Panc1 (cell line): ENCODE results near the gene TRIM22. TPM values are rescaled to one million over a fixed set of nuclear protein-coding genes. Genes with fewer than 3 reads are reported as not detected.

ENCODE experiments used
- ATAC-seq: fragments of 200-7000 bp; cut with Tn5 transposase; 2 replicates; pipeline ENCODE4 v1.9.1; 2020; ENCODE audit warnings: mild to moderate bottlenecking, moderate library complexity
- BruUV-seq: library from RNA; stranded (reverse); fragments of 400-500 nt; replicated peaks from 2 replicates; lab custom pipeline; 2021; lab: Mats Ljungman, UMichigan
- CTCF ChIA-PET: fragments of 300-600 bp; sonication (Branson Sonifier 250); formaldehyde crosslinking; loops from one replicate; lab custom pipeline; 2022; ENCODE audit warnings: antibody characterized with exemption; lab: Charles Lee
- POLR2A ChIA-PET: fragments of 300-600 bp; sonication (Branson Sonifier 250); formaldehyde crosslinking; loops from one replicate; lab custom pipeline; 2022; ENCODE audit warnings: antibody characterized with exemption; lab: Charles Lee
- DNase-seq: peaks from one replicate; pipeline ENCODE4 v3.0.0-alpha.2; 2010; ENCODE audit warnings: low read depth, low spot score
- H3K27ac ChIP-seq: 2 replicates; pipeline ENCODE4 v1.5.1; 2011; ENCODE audit warnings: mild to moderate bottlenecking, low read length, inconsistent platforms
- H3K27me3 ChIP-seq: fragments of 200-500 bp; sonication (Bioruptor generic); 2 replicates; pipeline ENCODE4 v1.6.0; 2014; ENCODE audit warnings: low read length, inconsistent platforms; ENCODE audit not compliant: control insufficient read depth, insufficient read depth
- H3K36me3 ChIP-seq: fragments of 200-500 bp; sonication (Bioruptor generic); 2 replicates; pipeline ENCODE4 v1.5.1; 2014; ENCODE audit warnings: inconsistent platforms, mild to moderate bottlenecking, low read length, moderate library complexity; ENCODE audit not compliant: control insufficient read depth, insufficient read depth
- H3K4me1 ChIP-seq: 2 replicates; pipeline ENCODE4 v1.5.1; 2011; ENCODE audit warnings: inconsistent platforms, mild to moderate bottlenecking, low read length, moderate library complexity; ENCODE audit not compliant: control insufficient read depth, insufficient read depth
- H3K4me3 ChIP-seq, 2 experiments: 2 replicates each; pipeline ENCODE4 v1.5.1; 2011 to 2012; ENCODE audit warnings: low read depth in 2 of 2, low read length in 2 of 2, mild to moderate bottlenecking in 2 of 2, inconsistent platforms in 1 of 2, moderate library complexity in 1 of 2
- H3K9me3 ChIP-seq: fragments of 200-500 bp; sonication (Bioruptor generic); 2 replicates; pipeline ENCODE4 v1.5.1; 2014; ENCODE audit warnings: low read depth, mild to moderate bottlenecking, inconsistent platforms, low read length, moderate library complexity; ENCODE audit not compliant: control insufficient read depth, insufficient read depth
- CTCF ChIP-seq: fragments of 450-650 bp; IDR thresholded peaks from 2 replicates; pipeline ENCODE4 v1.5.1; 2017; ENCODE audit warnings: mild to moderate bottlenecking
- POLR2AphosphoS5 ChIP-seq: IDR thresholded peaks from 2 replicates; pipeline ENCODE4 v1.6.1; 2012; ENCODE audit warnings: mild to moderate bottlenecking, low read depth, low read length, moderate library complexity
- REST ChIP-seq, 2 experiments: IDR thresholded peaks; 2 replicates each; pipeline ENCODE4 v1.6.1; 2011 to 2012; ENCODE audit warnings: low read depth in 2 of 2, control low read depth in 1 of 2, low read length in 1 of 2, mild to moderate bottlenecking in 1 of 2, moderate library complexity in 1 of 2; ENCODE audit not compliant: insufficient read depth in 1 of 2
- SIN3A ChIP-seq: IDR thresholded peaks from 2 replicates; pipeline ENCODE4 v1.6.1; 2012; ENCODE audit warnings: low read depth, mild to moderate bottlenecking, low read length, moderate library complexity, borderline replicate concordance; ENCODE audit not compliant: insufficient read depth
- TCF7L2 ChIP-seq: IDR thresholded peaks from 2 replicates; pipeline ENCODE4 v1.6.1; 2011; ENCODE audit warnings: mild to moderate bottlenecking, low read depth, low read length, inconsistent platforms
- in situ Hi-C: cut with HindIII; loops from 2 replicates; pipeline ENCODE4 v1.10.0; 2016; ENCODE audit warnings: low sequenced_read_pairs, low pct_unique_long_range_greater_than_20kb
- intact Hi-C: fragments of 100-400 bp; cut with micrococcal nuclease; formaldehyde crosslinking; loops from one replicate; pipeline ENCODE4 v1.10.0; 2022; ENCODE audit not compliant: unreplicated experiment
- total RNA-seq: library from RNA; stranded (reverse); gene quantifications from one replicate; pipeline ENCODE4 v1.2.1, GENCODE V29; 2021; ENCODE audit not compliant: unreplicated experiment

The TRIM22 gene
- total RNA-seq, 1 experiment from 2014 or later = 1.4 TPM

GRCh38 chr11:5684646-5685362, 4.8 kb upstream of the TRIM22 start, which contains the start of gene TRIM5:
TSS of gene TRIM5 (minus strand) at chr11:5685074. CDS start at chr11:5680177, 4,897 bp downstream.
- no peaks in the 10 kb centered on the region for H3K36me3 ChIP-seq

More at GRCh38 chr11:5684646-5685362, 4.8 kb upstream of the TRIM22 start, which contains the start of gene TRIM5:
- ATAC-seq (peak; percentile 100), DNase-seq (peak; percentile 97)
- H3K4me3 ChIP-seq = peak within 1 kb of the TSS; percentile 70 to 77
- no peaks in the 10 kb centered on the region for H3K9me3 ChIP-seq
- no peaks in the 10 kb centered on the region for H3K27me3 ChIP-seq
- H3K4me1 ChIP-seq = peaks cover 3% of the 10 kb centered on the region; the same call in 1 of the 2 replicates
- intact Hi-C loops (loop anchor here (5.0 kb wide), 1 partner anchor 88 kb away; the partner anchor contains the start of gene TRIM6), in situ Hi-C loops (no loop called here)
- BruUV-seq = no TSS peak
- TF ChIP-seq POLR2AphosphoS5 = peak; percentile 82
- 0 out of 2 replicates have a peak, but pooled peaks have one; percentile 19 for TF ChIP-seq TCF7L2
- TF ChIP-seq CTCF = peak; percentile 86
- TF ChIP-seq SIN3A = no peak
- TF ChIP-seq REST (IDR thresholded peaks at IDR 0.05; ENCODE audit: insufficient read depth in 1 of 2, low read depth in 2 of 2, low read length in 1 of 2) = no peak
- POLR2A ChIA-PET = interaction anchor here (0.5 to 1.3 kb wide), 4 partner anchors 88 to 560 kb away, joined by 3 to 6 read pairs (median 4); partner anchors contain the start of gene TRIM6
- H3K27ac ChIP-seq = peak within 1 kb of the TSS; percentile 98
- CTCF ChIA-PET = interaction anchor here (0.7 to 1.9 kb wide), 5 partner anchors 25 to 206 kb away, joined by 3 to 9 read pairs (median 4); no protein-coding TSS in a partner anchor
